Posterior vena cava (tissue), 2 donors: ENCODE measurements around the gene NDUFB3. TPM values are rescaled to one million over a fixed set of nuclear protein-coding genes. Genes with fewer than 3 reads are reported as not detected.
"Not testable (repeated sequence)": the region's sequence is repeated elsewhere in the genome, so short reads cannot be mapped to it uniquely, and the experiment has no call there.

Experiments
- DNase-seq: peaks from one replicate; pipeline ENCODE4 v3.0.0-alpha.2; 2020; ENCODE audit warnings: low spot score
- intact Hi-C, 2 donors: fragments of 100-400 bp; cut with DNase I; formaldehyde crosslinking; loops; one replicate each; pipeline versions ENCODE4 v1.14.1 to v1.14.2; 2022 to 2023
- total RNA-seq, 2 donors: library from RNA; stranded (reverse); fragmentation: NEBNext Ultra II Directional; extraction: Animal tissue kit (Norgen Biotek cat#: 25700); gene quantifications; one replicate each; pipeline ENCODE4 v1.2.1, GENCODE V29; 2021
- donor health status: DM: yes; HTN: yes; CAD: no.
- donor health status: DM: yes; HTN: yes; CAD: no.

The NDUFB3 gene
- total RNA-seq, 2 donors from 2014 or later: 60.6 to 69.0 TPM

- DNase-seq: no peak
- intact Hi-C loops: no loop called here
Measured at GRCh38 chr2:201074996-201075395, 3.2 kb downstream of the NDUFB3 start.

- no peak for DNase-seq
- intact Hi-C loops: no loop called here
Measured at GRCh38 chr2:201084863-201085262, 13.1 kb downstream of the NDUFB3 start.

- DNase-seq: no peak
- intact Hi-C loops: no loop called here
Measured at GRCh38 chr2:201090574-201090973, 18.8 kb downstream of the NDUFB3 start.

- intact Hi-C loops: no loop called here
- DNase-seq: no peak
Measured at GRCh38 chr2:201093573-201093972, 21.8 kb downstream of the NDUFB3 start.

GRCh38 chr2:201100497-201100896 lies 28.7 kb downstream of the NDUFB3 start:
- intact Hi-C loops: no loop called here
- DNase-seq: no peak

- intact Hi-C loops: no loop called here
- DNase-seq: no peak
Measured at GRCh38 chr2:201105759-201106158, 34.0 kb downstream of the NDUFB3 start.

- DNase-seq: no peak
- intact Hi-C loops: no loop called here
Measured at GRCh38 chr2:201107624-201108023, 35.8 kb downstream of the NDUFB3 start.

GRCh38 chr2:201108341-201108740 lies 36.5 kb downstream of the NDUFB3 start:
- DNase-seq: no peak
- intact Hi-C loops: no loop called here

- DNase-seq: no peak
- intact Hi-C loops: no loop called here
Measured at GRCh38 chr2:201109186-201109585, 37.4 kb downstream of the NDUFB3 start.

- no peak for DNase-seq
- intact Hi-C loops: loop anchor here in 1 of 2 donors (5.0 kb wide), 1 partner anchor 42 kb away; no protein-coding TSS in a partner anchor
Measured at GRCh38 chr2:201110615-201111014, 38.8 kb downstream of the NDUFB3 start.

GRCh38 chr2:201111096-201111495 lies 39.3 kb downstream of the NDUFB3 start:
- no peak for DNase-seq
- intact Hi-C loops: loop anchor here in 1 of 2 donors (5.0 kb wide), 1 partner anchor 41 kb away; no protein-coding TSS in a partner anchor

GRCh38 chr2:201114350-201114749 lies 42.5 kb downstream of the NDUFB3 start:
- no peak for DNase-seq
- intact Hi-C loops: loop anchor here in 1 of 2 donors (5.0 kb wide), 1 partner anchor 38 kb away; no protein-coding TSS in a partner anchor

- intact Hi-C loops: loop anchor here (5.0 kb wide), 1 partner anchor 37 kb away; no protein-coding TSS in a partner anchor
- DNase-seq: no peak
Measured at GRCh38 chr2:201114846-201115245, 43.0 kb downstream of the NDUFB3 start.

GRCh38 chr2:201116115-201116958 lies 44.5 kb downstream of the NDUFB3 start, which contains the start of gene CFLAR:
Gene CFLAR (plus strand): TSS chr2:201116164. CDS start chr2:201129866, 13,702 bp downstream.
- intact Hi-C loops: loop anchor here in 1 of 2 donors (5.0 kb wide), 1 partner anchor 36 kb away; no protein-coding TSS in a partner anchor
- peak; percentile 94 for DNase-seq

GRCh38 chr2:201116959-201117734 lies 45.3 kb downstream of the NDUFB3 start:
- intact Hi-C loops: loop anchor here in 1 of 2 donors (5.0 kb wide), 1 partner anchor 35 kb away; no protein-coding TSS in a partner anchor
- DNase-seq: peak; percentile 90

GRCh38 chr2:201117735-201118094 lies 45.9 kb downstream of the NDUFB3 start:
- DNase-seq: not testable (repeated sequence)
- intact Hi-C loops: loop anchor here in 1 of 2 donors (5.0 kb wide), 1 partner anchor 35 kb away; no protein-coding TSS in a partner anchor

GRCh38 chr2:201118121-201118960 lies 46.5 kb downstream of the NDUFB3 start:
- DNase-seq: peak; percentile 96
- intact Hi-C loops: loop anchor here in 1 of 2 donors (5.0 kb wide), 1 partner anchor 34 kb away; no protein-coding TSS in a partner anchor

- intact Hi-C loops: loop anchor here in 1 of 2 donors (5.0 kb wide), 1 partner anchor 33 kb away; no protein-coding TSS in a partner anchor
- DNase-seq: no peak
Measured at GRCh38 chr2:201118961-201119854, 47.4 kb downstream of the NDUFB3 start.
